Measurements from ENCODE around the gene LSR. TPM values are rescaled to one million over a fixed set of nuclear protein-coding genes. Genes with fewer than 3 reads are reported as not detected.

Gene LSR
- total RNA-seq, 1 experiment from 2014 or later: 211 TPM

DNA sequence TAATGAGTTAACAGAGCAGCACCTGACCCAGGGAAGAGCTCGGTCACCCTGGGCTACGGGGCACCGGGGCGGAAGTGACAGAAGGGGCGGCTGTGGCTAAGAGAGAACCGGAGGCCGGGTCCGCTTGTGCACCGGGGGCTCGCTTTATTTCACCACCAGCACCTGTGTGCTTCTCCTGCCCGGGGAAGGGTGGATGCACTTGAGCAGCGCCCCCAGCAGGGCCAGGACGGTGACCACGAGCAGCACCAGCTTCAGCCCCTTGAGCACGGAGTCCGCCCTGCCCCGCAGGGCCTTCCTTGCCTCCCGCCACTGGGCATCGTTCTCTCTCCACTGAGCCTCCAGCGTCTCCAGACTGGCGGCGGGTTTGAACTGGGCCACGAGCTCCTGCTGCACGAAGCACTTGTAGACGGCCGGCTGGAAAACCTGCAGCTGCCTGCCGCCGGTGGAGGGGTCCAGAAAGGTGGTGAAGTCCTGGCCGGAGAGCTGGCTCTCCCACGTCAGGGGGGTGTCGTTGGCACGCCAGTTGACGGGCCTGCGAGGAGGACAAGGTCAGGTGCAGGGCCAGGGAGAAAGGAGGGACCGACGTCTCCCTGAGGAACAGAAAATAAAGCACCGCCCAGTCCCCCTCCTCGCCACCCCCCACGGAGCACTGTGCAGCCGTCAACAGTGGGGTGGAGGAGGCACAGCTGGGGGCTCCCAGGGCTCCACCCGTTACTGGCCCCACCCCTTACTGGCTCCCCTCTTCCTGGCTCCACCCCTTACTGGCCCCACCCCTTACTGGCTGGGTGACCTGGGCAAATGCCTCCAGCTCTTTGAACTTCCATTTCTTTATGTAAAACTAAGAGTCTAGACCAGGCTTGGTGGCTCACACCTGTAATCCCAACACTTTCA, 23.9 kb upstream of the LSR start:
- no TSS peak for BruUV-seq (replicated peaks)
- no peak overlapping the region for H3K9ac ChIP-seq (ENCODE audit: low read length)
- H3K27me3 ChIP-seq (ENCODE audit: insufficient read depth, low read length): no peaks in the 10 kb centered on the region
- no peaks in the 10 kb centered on the region for H3K36me3 ChIP-seq (ENCODE audit: control insufficient read depth in 1 of 2, insufficient read depth in 2 of 2, low read length in 2 of 2)
- H3K4me1 ChIP-seq (ENCODE audit: control insufficient read depth in 1 of 2, insufficient read depth in 2 of 2, low read length in 2 of 2): peaks cover 6 to 10% of the 10 kb centered on the region in 2 experiments; a peak in 3 of 4 replicates
- H3K79me2 ChIP-seq (ENCODE audit: insufficient read depth, low read length): no peaks in the 10 kb centered on the region
- no peak for DNase-seq (ENCODE audit: low read depth, low spot score)
- H3K9me3 ChIP-seq (ENCODE audit: control insufficient read depth in 1 of 2, insufficient read depth in 1 of 2, low read depth in 1 of 2, low read length in 2 of 2): no peaks in the 10 kb centered on the region; a peak in 1 of 4 replicates
- TF ChIP-seq SP1 (IDR thresholded peaks at IDR 0.05; ENCODE audit: low read depth): no peak
- TF ChIP-seq EGR1 (IDR thresholded peaks at IDR 0.05; ENCODE audit: low read depth): no peak
- no peak for TF ChIP-seq TCF7L2 (IDR thresholded peaks at IDR 0.05; ENCODE audit: borderline replicate concordance, extremely low read depth, insufficient read depth, insufficient read length)
- TF ChIP-seq ZFX (IDR thresholded peaks at IDR 0.05): no peak
- no peak for TF ChIP-seq YY1 (IDR thresholded peaks at IDR 0.05; ENCODE audit: extremely low read depth, insufficient replicate concordance, low read depth, low read length)
- TF ChIP-seq ELF1 (IDR thresholded peaks at IDR 0.05; ENCODE audit: borderline replicate concordance, low read depth): no peak
- TF ChIP-seq, protein P1, sequence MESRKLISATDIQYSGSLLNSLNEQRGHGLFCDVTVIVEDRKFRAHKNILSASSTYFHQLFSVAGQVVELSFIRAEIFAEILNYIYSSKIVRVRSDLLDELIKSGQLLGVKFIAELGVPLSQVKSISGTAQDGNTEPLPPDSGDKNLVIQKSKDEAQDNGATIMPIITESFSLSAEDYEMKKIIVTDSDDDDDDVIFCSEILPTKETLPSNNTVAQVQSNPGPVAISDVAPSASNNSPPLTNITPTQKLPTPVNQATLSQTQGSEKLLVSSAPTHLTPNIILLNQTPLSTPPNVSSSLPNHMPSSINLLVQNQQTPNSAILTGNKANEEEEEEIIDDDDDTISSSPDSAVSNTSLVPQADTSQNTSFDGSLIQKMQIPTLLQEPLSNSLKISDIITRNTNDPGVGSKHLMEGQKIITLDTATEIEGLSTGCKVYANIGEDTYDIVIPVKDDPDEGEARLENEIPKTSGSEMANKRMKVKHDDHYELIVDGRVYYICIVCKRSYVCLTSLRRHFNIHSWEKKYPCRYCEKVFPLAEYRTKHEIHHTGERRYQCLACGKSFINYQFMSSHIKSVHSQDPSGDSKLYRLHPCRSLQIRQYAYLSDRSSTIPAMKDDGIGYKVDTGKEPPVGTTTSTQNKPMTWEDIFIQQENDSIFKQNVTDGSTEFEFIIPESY (IDR thresholded peaks at IDR 0.05; ENCODE audit: extremely low read depth, insufficient replicate concordance, low read length): no peak
- TF ChIP-seq POLR2AphosphoS5 (IDR thresholded peaks at IDR 0.05; ENCODE audit: low read depth, low read length): no peak
- TF ChIP-seq EZH2phosphoT487 (IDR thresholded peaks at IDR 0.05; ENCODE audit: borderline replicate concordance): no peak
- no peak for TF ChIP-seq EZH2 (IDR thresholded peaks at IDR 0.05)
- TF ChIP-seq, protein P2, sequence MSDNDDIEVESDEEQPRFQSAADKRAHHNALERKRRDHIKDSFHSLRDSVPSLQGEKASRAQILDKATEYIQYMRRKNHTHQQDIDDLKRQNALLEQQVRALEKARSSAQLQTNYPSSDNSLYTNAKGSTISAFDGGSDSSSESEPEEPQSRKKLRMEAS (IDR thresholded peaks at IDR 0.05): no peak
- no peak for TF ChIP-seq FOSL1 (IDR thresholded peaks at IDR 0.05; ENCODE audit: low read depth)
- TF ChIP-seq SRF (IDR thresholded peaks at IDR 0.05; ENCODE audit: low read depth): no peak
- TF ChIP-seq, protein P3, sequence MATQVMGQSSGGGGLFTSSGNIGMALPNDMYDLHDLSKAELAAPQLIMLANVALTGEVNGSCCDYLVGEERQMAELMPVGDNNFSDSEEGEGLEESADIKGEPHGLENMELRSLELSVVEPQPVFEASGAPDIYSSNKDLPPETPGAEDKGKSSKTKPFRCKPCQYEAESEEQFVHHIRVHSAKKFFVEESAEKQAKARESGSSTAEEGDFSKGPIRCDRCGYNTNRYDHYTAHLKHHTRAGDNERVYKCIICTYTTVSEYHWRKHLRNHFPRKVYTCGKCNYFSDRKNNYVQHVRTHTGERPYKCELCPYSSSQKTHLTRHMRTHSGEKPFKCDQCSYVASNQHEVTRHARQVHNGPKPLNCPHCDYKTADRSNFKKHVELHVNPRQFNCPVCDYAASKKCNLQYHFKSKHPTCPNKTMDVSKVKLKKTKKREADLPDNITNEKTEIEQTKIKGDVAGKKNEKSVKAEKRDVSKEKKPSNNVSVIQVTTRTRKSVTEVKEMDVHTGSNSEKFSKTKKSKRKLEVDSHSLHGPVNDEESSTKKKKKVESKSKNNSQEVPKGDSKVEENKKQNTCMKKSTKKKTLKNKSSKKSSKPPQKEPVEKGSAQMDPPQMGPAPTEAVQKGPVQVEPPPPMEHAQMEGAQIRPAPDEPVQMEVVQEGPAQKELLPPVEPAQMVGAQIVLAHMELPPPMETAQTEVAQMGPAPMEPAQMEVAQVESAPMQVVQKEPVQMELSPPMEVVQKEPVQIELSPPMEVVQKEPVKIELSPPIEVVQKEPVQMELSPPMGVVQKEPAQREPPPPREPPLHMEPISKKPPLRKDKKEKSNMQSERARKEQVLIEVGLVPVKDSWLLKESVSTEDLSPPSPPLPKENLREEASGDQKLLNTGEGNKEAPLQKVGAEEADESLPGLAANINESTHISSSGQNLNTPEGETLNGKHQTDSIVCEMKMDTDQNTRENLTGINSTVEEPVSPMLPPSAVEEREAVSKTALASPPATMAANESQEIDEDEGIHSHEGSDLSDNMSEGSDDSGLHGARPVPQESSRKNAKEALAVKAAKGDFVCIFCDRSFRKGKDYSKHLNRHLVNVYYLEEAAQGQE (IDR thresholded peaks at IDR 0.05; ENCODE audit: low read depth): no peak
- TF ChIP-seq SIN3A (IDR thresholded peaks at IDR 0.05; ENCODE audit: low read depth): no peak
- no peak for TF ChIP-seq JUND (IDR thresholded peaks at IDR 0.05)
- no peak for TF ChIP-seq CBX3 (IDR thresholded peaks at IDR 0.05; ENCODE audit: low read depth)
- peak overlapping the region; percentile 35 for H2AFZ ChIP-seq (ENCODE audit: low read depth, low read length, poor library complexity, severe bottlenecking)
- ATAC-seq: peak; percentile 77
- no peaks in the 10 kb centered on the region for H4K20me1 ChIP-seq (ENCODE audit: insufficient read depth)
- H3K4me2 ChIP-seq (ENCODE audit: low read length): 0 out of 2 replicates have a peak overlapping the region, but pooled peaks have one; percentile 14
- CTCF ChIA-PET: no interaction called here
- RAD21 ChIA-PET (ENCODE audit: low non-redundant PET in 1 of 2, low total read pairs in 2 of 2, uncharacterized antibody in 2 of 2, unreplicated experiment in 2 of 2): no interaction called here
- no peak overlapping the region for H3K27ac ChIP-seq (ENCODE audit: low read depth, low read length)
- POLR2A ChIA-PET: no interaction called here
- H3K4me3 ChIP-seq (replicated peaks in 1 of 2; ENCODE audit: low read depth in 1 of 2, low read length in 2 of 2): no peak overlapping the region
- intact Hi-C loops (cut with micrococcal nuclease): no loop called here
- no peaks in the 10 kb centered on the region for H3K9me2 ChIP-seq (ENCODE audit: insufficient read depth)
